Lung (tissue), 12 donors: ENCODE results near the gene EBF3. TPM values are rescaled to one million over a fixed set of nuclear protein-coding genes. Genes with fewer than 3 reads are reported as not detected.

ENCODE experiments used
- ATAC-seq: fragments of 200-7000 bp; cut with Tn5 transposase; one replicate; pipeline ENCODE4 v1.9.1; 2020; ENCODE audit warnings: moderate number of reproducible peaks; ENCODE audit not compliant: insufficient read depth, low FRiP score
- DNase-seq, 3 donors: peaks; one replicate each; pipeline ENCODE4 v3.0.0-alpha.2; 2013 to 2017
- H3K27ac ChIP-seq, 2 donors: one replicate each; pipeline ENCODE4 v1.5.1; 2013; ENCODE audit warnings: mild to moderate bottlenecking in 2 of 2, moderate library complexity in 2 of 2, control low read depth in 1 of 2, inconsistent platforms in 1 of 2, low read depth in 1 of 2, low read length in 1 of 2
- H3K27me3 ChIP-seq, 3 donors: one replicate each; pipeline ENCODE4 v1.5.1; 2013; ENCODE audit warnings: low read length in 2 of 3; ENCODE audit not compliant: control insufficient read depth in 3 of 3, insufficient read depth in 3 of 3
- H3K36me3 ChIP-seq, 4 donors: one replicate each; pipeline ENCODE4 v1.5.1; 2013; ENCODE audit warnings: low read length in 4 of 4, mild to moderate bottlenecking in 1 of 4, moderate library complexity in 1 of 4; ENCODE audit not compliant: control insufficient read depth in 4 of 4, insufficient read depth in 4 of 4
- H3K4me1 ChIP-seq, 5 donors: one replicate each; pipeline ENCODE4 v1.5.1; 2013; ENCODE audit warnings: low read length in 5 of 5, mild to moderate bottlenecking in 2 of 5, moderate library complexity in 1 of 5; ENCODE audit not compliant: control insufficient read depth in 5 of 5, insufficient read depth in 5 of 5
- H3K4me3 ChIP-seq: one replicate; pipeline ENCODE4 v1.5.1; 2013; ENCODE audit warnings: mild to moderate bottlenecking, control low read depth, moderate library complexity
- H3K9ac ChIP-seq, 2 donors: one replicate each; pipeline ENCODE4 v1.5.1; 2013; ENCODE audit warnings: low read length in 2 of 2, control low read depth in 1 of 2; ENCODE audit not compliant: insufficient read depth in 1 of 2
- H3K9me3 ChIP-seq, 4 donors: one replicate each; pipeline ENCODE4 v1.5.1; 2013; ENCODE audit warnings: low read length in 3 of 4, mild to moderate bottlenecking in 1 of 4, moderate library complexity in 1 of 4; ENCODE audit not compliant: control insufficient read depth in 4 of 4, insufficient read depth in 3 of 4
- WGBS, 2 donors: extraction: QIAGEN DNeasy Blood & Tissue Kit; methylation state at CpG; one replicate each; pipeline ENCODE4 v1.1.7; 2013; 5-methylcytosine and 5-hydroxymethylcytosine counted together
- polyA plus RNA-seq, 2 donors: library from polyadenylated mRNA; stranded (reverse); fragments of 200-250 nt; gene quantifications; one replicate each; pipeline ENCODE4 v1.2.1, GENCODE V29; 2013
- total RNA-seq, 2 donors: library from RNA; depleted of rRNA in 1 of 2; stranded (reverse); fragments of >200 nt in 1 of 2; gene quantifications; one replicate each; pipeline ENCODE4 v1.2.1, GENCODE V29; 2014 to 2021
- TF ChIP-seq, protein P1 (sequence below): IDR thresholded peaks from 2 replicates; pipeline ENCODE4 v1.5.1; 2012; ENCODE audit warnings: mild to moderate bottlenecking; ENCODE audit errors: control extremely low read depth, extremely low read depth
- donor health status: control.
- donor health status: control.
- donor health status: Bipolar disorder and iron deficiency.
- donor health status: healthy.
- donor health status: DM: yes; HTN: yes; CAD: no.

The EBF3 gene
- total and polyA plus RNA-seq, 4 donors = 0.06 to 1.1 (median 0.08) TPM; not detected in 1

GRCh38 chr10:129968020-129968852 is 4.2 kb upstream of the EBF3 start:
- no peak for ATAC-seq

GRCh38 chr10:129967579-129968019 is 3.5 kb upstream of the EBF3 start:
- peaks cover 0 to 22% (median 4%) of the 10 kb centered on the region in 5 donors for H3K4me1 ChIP-seq
- no peak overlapping the region for H3K27ac ChIP-seq
- no peak for DNase-seq
- 8 to 13% methylated on average over 28 of the region's 28 CpGs for WGBS, 2 donors
- no peak overlapping the region for H3K9ac ChIP-seq
- TF ChIP-seq, protein P1, sequence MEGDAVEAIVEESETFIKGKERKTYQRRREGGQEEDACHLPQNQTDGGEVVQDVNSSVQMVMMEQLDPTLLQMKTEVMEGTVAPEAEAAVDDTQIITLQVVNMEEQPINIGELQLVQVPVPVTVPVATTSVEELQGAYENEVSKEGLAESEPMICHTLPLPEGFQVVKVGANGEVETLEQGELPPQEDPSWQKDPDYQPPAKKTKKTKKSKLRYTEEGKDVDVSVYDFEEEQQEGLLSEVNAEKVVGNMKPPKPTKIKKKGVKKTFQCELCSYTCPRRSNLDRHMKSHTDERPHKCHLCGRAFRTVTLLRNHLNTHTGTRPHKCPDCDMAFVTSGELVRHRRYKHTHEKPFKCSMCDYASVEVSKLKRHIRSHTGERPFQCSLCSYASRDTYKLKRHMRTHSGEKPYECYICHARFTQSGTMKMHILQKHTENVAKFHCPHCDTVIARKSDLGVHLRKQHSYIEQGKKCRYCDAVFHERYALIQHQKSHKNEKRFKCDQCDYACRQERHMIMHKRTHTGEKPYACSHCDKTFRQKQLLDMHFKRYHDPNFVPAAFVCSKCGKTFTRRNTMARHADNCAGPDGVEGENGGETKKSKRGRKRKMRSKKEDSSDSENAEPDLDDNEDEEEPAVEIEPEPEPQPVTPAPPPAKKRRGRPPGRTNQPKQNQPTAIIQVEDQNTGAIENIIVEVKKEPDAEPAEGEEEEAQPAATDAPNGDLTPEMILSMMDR = no peak
- H3K9me3 ChIP-seq = peaks cover 0 to 6% (median 0%) of the 10 kb centered on the region in 4 donors
- no peaks in the 10 kb centered on the region for H3K36me3 ChIP-seq
- H3K4me3 ChIP-seq = no peak overlapping the region
- peaks cover 47 to 68% (median 68%) of the 10 kb centered on the region in 3 donors for H3K27me3 ChIP-seq
- ATAC-seq = no peak

More at GRCh38 chr10:129968020-129968852, 4.2 kb upstream of the EBF3 start:
- Histone ChIP-seq H3K9ac (no peak overlapping the region), H3K9me3 (peaks cover 0 to 8% (median 0%) of the 10 kb centered on the region in 4 donors), H3K4me1 (peaks cover 0 to 16% (median 4%) of the 10 kb centered on the region in 5 donors), H3K4me3 (no peak overlapping the region), H3K27ac (no peak overlapping the region), H3K36me3 (no peaks in the 10 kb centered on the region), H3K27me3 (peaks cover 47 to 67% (median 63%) of the 10 kb centered on the region in 3 donors)
- 3 to 4% methylated on average over 54 to 62 of the region's 62 CpGs for WGBS, 2 donors
- no peak for DNase-seq
- TF ChIP-seq, protein P1 = no peak

GRCh38 chr10:129966889-129967578 is 3.0 kb upstream of the EBF3 start:
- Histone ChIP-seq H3K4me1 (peaks cover 0 to 18% (median 4%) of the 10 kb centered on the region in 5 donors), H3K36me3 (no peaks in the 10 kb centered on the region), H3K9ac (no peak overlapping the region), H3K27ac (no peak overlapping the region), H3K9me3 (peaks cover 0 to 6% (median 0%) of the 10 kb centered on the region in 4 donors), H3K4me3 (no peak overlapping the region), H3K27me3 (peaks cover 47 to 71% (median 70%) of the 10 kb centered on the region in 3 donors)
- DNase-seq = no peak
- WGBS, 2 donors = 5 to 6% methylated on average over 49 to 60 of the region's 60 CpGs
- no peak for ATAC-seq
- TF ChIP-seq, protein P1 = no peak
